Measurements from ENCODE around the gene ARHGEF38.

ARHGEF38 gene

DNA sequence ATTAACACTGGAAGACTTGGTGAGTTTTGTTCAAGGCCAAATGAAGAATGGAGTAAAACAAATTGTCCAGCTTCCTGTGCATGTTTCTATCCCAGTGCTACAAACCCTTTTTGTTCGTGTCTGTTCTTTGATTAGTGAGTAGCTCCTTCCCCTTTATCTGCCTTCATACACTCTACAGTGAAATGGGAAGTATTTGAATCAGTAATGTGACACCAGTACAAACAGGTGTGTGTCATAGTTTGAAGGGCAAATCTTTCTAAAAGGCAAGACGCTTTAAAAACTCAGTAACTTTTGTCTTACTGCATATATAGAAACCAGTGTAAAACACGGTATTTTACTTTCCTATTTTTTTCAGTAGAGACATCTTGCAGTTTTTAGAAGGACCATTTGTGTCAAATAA, 5.9 kb downstream of the ARHGEF38 start:
- DNase-seq (ENCODE audit: low read depth) = no peak

GRCh38 chr4:105560421-105560848, 8.0 kb downstream of the ARHGEF38 start:
- DNase-seq (ENCODE audit: low read depth) = peak; percentile 7

DNA sequence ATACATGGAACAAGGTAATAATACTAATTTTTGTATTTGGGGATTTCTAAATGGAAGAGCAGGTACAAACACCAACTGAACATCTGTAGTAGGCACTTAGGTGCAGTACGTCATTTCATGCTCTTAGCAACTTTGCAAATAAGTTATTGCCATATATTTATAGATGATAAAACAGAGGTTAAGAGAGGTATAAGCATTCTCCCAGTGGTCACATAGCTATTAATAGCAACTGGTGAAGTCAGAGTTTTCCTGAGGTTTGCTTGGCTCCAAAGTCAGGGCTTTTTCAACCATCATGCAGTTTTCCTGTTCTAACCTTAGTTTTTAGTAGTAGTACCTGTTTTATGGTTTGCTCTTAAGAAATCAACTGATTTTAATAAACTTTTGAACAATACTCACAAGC, 10.9 kb downstream of the ARHGEF38 start:
- DNase-seq (ENCODE audit: low read depth) = no peak

GRCh38 chr4:105568584-105568983, 16.2 kb downstream of the ARHGEF38 start:
- no peak for DNase-seq (ENCODE audit: low read depth)

DNA sequence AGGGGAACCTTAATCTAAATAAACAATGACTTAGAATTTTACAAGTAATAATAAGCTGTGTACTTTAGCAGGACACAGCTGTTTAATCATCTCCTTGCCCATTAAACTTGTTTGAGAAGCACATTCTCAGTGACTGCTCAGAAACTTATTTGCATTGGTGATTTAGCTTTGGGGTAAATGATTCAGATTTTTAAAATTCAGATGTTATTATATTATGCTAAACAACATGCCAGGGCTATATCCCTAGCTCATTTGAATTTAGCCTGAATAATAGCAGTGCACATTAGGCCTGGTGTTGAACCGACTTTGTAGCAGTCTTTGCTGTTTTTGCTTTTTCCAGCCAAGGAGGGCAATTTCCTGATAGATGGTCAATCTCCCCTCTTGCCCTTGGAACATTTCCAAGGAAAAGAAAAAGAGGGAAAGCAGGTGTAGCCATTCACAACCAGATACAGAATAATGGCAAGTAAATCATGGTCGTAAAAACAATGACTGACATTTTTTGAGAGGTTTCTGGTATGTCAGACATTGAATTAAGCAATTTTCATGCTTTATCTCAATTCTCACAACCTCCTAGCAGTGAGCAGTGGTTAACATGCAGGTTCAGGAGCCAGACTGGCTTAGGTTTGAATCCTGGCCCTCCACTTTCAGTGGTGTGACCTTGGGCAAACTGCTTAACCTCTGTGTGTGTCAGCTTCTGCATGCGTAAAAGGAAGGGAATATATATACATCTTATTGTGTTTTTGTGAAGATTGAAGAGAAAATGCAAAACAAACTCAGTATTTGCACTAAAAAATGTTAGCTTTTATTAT, 16.8 kb downstream of the ARHGEF38 start:
- DNase-seq (ENCODE audit: low read depth) = no peak

- DNase-seq (ENCODE audit: low read depth) = no peak
Observed at GRCh38 chr4:105569866-105570236, 17.4 kb downstream of the ARHGEF38 start.

DNA sequence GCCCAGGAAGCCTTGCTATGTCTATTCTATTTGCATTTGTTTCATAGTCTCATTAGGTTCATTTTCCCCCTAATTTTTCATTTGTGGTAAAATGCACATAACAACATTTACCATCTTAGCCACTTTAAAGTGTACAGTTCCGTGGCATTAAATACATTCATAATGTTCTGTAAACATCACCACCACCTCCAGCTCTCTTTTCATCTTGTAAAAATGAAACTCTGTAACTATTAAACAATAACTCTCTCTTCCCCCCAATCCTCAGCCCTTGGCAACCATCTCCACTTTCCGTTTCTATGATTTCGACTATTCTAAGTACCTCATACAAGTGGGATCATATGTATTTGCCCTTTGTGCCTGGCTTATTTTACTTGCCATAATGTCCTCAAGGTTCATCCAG, 19.9 kb downstream of the ARHGEF38 start:
- no peak for DNase-seq (ENCODE audit: low read depth)

- no peak for DNase-seq (ENCODE audit: low read depth)
Observed at GRCh38 chr4:105586638-105587328, 34.4 kb downstream of the ARHGEF38 start.

DNA sequence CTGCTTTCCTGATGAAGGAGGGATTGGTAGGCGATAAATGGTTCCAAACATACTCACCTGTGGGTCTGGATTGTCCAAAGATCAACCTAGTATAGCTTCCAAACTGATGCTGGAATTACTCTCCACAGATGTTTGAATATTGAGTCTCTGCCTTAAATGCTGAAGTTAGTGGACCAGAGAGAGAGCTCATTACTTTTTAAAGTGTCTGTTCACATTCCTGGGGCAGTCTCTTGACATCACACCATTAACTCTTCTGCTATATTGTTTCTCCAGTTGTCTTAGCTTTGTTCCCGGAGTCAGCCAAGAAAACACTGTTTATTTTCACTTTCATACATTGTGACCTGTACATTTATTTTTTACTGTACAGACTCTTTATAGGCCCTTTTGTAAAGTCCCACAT, 35.4 kb downstream of the ARHGEF38 start:
- no peak for DNase-seq (ENCODE audit: low read depth)

- no peak for DNase-seq (ENCODE audit: low read depth)
Observed at GRCh38 chr4:105588252-105588651, 35.8 kb downstream of the ARHGEF38 start.

- no peak for DNase-seq (ENCODE audit: low read depth)
Observed at GRCh38 chr4:105591573-105591972, 39.2 kb downstream of the ARHGEF38 start.

- DNase-seq (ENCODE audit: low read depth) = no peak
Observed at GRCh38 chr4:105594099-105595010, 41.9 kb downstream of the ARHGEF38 start.

GRCh38 chr4:105596684-105597083, 44.3 kb downstream of the ARHGEF38 start:
- DNase-seq (ENCODE audit: low read depth) = no peak

GRCh38 chr4:105598052-105598451, 45.6 kb downstream of the ARHGEF38 start:
- DNase-seq (ENCODE audit: low read depth) = no peak

DNA sequence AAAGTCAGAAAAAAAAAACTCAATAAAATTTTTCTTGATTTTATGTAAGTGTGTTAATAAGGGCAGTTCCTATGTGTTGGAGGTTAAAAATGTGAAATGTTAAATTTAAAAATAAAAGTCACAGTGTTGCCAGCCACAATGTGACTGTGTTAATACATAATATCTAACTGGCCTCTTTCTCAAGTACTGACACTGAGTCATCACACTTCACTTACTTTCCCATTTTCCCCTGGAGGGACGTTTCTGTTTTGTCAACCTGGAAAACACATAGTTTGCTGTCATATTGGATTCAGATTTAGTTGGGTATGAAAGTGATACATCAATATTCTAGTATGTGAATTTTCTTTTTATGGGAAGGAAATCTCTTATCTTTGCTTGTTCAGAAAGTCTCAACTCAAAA, 46.4 kb downstream of the ARHGEF38 start:
- no peak for DNase-seq (ENCODE audit: low read depth)

GRCh38 chr4:105599482-105599881, 47.1 kb downstream of the ARHGEF38 start:
- DNase-seq (ENCODE audit: low read depth) = no peak

DNA sequence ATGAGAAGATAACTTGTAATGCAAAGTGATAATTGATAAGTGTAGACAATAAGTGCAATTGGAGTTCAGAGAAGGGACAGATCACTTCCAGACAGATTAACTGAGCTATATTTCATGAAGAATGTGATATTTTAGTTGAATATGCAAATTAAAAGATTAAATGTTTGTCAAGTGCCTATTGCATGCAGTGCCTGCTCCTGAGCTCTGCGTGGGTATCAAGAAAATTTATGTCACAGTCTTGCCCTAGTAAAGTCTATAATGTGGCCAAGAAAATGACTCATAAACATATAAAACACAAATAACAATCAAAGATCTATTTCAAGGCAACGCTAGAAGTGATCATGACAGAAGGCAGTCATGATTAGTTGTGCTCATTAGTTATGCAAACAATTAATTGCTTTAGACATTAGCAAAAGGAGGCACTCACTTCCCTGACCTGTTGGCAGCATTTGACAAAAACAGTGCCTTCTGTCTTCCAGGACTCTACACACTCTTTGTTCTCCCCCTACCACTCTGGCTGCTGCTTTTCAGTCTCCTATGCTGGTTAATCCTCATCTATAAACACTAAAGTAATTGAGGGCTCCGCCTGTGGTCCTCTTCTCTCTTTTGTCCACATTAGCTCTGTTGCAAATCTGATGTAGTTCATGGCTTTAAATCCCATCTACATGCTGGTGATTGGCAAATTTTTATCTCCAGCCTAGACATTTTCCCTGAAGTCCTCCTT, 47.7 kb downstream of the ARHGEF38 start:
- DNase-seq (ENCODE audit: low read depth) = no peak

- DNase-seq (ENCODE audit: low read depth) = no peak
Observed at GRCh38 chr4:105600951-105601350, 48.5 kb downstream of the ARHGEF38 start.

DNA sequence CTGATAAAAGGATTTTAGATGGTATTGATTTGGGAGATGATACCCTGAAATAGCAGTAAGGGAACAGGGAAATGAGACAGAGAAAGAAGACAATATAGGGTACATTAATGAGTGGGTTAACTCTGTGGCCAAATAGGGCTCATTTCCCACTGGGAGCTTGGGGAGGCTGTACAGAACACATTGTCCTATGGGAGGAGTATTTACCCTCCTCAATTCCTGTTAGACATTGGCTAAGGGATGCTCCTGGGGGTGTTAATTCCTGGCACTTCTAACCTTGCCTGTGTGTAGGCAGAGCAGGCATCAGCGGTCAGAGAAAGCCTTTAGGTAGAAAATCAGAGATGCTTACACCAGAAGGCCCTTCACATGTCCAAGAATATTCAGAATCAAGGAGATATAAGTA, 49.0 kb downstream of the ARHGEF38 start:
- DNase-seq (ENCODE audit: low read depth) = no peak

- no peak for DNase-seq (ENCODE audit: low read depth)
Observed at GRCh38 chr4:105603158-105603557, 50.7 kb downstream of the ARHGEF38 start.

GRCh38 chr4:105605493-105605892, 53.1 kb downstream of the ARHGEF38 start:
- peak; percentile 63 for DNase-seq (ENCODE audit: low read depth)

DNA sequence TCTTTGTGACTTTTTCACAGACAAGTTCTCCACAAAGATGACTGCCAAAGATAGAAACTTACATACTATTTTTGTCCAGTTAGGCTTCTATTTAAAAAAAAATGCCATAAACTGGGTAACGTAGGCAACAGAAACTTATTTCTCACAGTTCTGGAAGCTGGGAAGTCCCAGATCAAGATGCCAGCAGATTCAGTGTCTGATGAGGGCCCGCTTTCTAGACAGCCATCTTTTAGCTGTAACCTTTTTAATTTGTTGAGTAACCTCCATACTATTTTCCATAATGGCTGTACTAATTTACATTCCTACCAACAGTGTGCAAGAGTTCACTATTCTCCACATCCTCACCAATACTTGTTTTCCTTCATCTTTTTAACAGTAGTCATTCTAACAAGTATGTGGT, 55.5 kb downstream of the ARHGEF38 start:
- no peak for DNase-seq (ENCODE audit: low read depth)

Measured in amniotic epithelial cell (primary cell).